ENCODE data around the gene GTF3C5.

Gene GTF3C5

GRCh38 chr9:133045132-133045531 lies 14.3 kb downstream of the GTF3C5 start:
- H3K27ac ChIP-seq, result no peak overlapping the region
- TF ChIP-seq, protein P1, sequence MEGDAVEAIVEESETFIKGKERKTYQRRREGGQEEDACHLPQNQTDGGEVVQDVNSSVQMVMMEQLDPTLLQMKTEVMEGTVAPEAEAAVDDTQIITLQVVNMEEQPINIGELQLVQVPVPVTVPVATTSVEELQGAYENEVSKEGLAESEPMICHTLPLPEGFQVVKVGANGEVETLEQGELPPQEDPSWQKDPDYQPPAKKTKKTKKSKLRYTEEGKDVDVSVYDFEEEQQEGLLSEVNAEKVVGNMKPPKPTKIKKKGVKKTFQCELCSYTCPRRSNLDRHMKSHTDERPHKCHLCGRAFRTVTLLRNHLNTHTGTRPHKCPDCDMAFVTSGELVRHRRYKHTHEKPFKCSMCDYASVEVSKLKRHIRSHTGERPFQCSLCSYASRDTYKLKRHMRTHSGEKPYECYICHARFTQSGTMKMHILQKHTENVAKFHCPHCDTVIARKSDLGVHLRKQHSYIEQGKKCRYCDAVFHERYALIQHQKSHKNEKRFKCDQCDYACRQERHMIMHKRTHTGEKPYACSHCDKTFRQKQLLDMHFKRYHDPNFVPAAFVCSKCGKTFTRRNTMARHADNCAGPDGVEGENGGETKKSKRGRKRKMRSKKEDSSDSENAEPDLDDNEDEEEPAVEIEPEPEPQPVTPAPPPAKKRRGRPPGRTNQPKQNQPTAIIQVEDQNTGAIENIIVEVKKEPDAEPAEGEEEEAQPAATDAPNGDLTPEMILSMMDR (conservative IDR thresholded peaks at IDR 0.05), result no peak

- no peak overlapping the region for H3K27ac ChIP-seq
- TF ChIP-seq, protein P1 (conservative IDR thresholded peaks at IDR 0.05), result no peak
These were observed 15.6 kb downstream of the GTF3C5 start for GRCh38 chr9:133046196-133046899.

- TF ChIP-seq, protein P1 (conservative IDR thresholded peaks at IDR 0.05), result no peak
- H3K27ac ChIP-seq, result no peak overlapping the region
These were observed 16.1 kb downstream of the GTF3C5 start for GRCh38 chr9:133046900-133047295.

DNA sequence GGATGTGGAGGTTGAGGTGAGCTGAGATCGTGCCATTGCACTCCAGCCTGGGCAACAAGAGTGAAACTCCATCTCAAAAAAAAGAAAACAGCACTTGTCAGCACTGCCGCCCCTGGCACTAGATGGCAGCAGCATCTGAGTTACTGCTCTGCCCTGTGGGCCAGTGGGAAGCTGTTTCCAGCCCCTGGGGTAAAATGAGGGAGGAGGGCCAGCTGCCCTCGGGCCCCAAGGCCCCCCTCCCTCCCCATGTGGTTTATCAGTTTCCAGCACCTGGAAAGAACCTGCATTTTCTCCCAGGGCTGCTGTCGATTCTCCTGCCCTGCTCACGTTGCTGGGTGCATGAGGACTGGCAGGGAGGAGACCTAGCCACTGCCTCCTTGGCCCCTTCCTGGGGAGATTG lies 17.8 kb downstream of the GTF3C5 start:
- TF ChIP-seq, protein P1 (conservative IDR thresholded peaks at IDR 0.05), result peak; percentile 79
- H3K27ac ChIP-seq, result no peak overlapping the region

DNA sequence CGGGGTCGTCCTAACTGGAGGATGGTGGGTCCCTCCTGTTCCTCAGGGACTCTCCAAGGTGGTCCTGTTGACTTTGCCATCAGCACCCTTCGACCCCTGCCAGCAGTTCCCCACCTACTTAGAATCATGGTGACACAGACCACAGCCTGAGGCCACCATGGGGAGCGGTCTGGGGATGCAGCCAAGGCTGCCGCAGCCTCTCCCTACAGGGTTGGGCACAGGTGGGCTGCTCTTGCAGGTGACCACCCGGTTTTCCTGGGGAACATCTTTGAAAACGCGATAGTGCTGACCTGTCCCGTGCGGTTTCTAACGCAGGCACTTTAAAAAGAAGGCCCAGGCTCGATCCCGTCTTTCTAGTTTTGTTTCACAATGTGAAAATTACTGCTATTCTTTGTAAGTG lies 18.2 kb downstream of the GTF3C5 start:
- TF ChIP-seq, protein P1 (conservative IDR thresholded peaks at IDR 0.05), result no peak

DNA sequence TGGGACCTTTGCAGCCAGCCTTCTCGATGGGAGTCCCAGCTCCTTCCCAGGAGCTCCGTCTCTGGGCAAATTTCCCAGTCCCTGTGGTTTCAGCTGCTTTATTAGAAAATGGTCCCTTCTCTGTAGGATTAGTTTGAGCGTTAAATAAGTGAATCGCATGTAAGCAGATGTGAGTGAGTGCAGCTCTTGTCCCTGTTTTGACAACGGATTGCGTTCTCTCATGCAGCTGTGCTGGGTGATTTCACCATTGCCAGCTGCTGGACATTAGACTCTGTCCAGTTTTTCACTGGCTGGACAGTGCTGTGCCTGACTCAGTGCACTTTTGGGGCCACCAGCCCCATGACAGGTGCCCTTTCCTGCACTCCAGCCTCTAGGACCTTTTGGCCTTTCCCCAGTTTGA lies 19.3 kb downstream of the GTF3C5 start:
- TF ChIP-seq, protein P1 (conservative IDR thresholded peaks at IDR 0.05), result no peak

More for the DNA sequence above, 18.2 kb downstream of the GTF3C5 start:
- H3K27ac ChIP-seq, result no peak overlapping the region

DNA sequence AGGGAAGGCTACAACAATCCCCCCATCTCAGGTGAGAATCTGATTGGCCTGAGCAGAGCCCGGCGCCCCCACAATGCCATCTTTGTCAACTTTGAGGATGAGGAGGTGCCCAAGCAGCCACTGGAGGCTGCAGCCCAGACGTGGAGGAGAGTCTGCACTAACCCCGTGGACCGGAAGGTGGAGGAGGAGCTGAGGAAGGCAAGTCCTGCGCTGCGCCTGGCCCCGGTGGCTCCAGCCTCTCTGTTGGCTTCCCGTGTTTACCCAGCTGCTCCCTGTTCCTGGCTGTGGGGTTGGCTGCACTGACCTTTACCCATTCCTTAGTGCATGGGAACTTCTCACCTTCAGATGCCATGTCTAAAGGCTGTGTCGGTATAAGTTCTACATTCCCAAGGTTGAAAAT lies 20.0 kb downstream of the GTF3C5 start:
- TF ChIP-seq, protein P1 (conservative IDR thresholded peaks at IDR 0.05), result no peak

More for the DNA sequence above, 19.3 kb downstream of the GTF3C5 start:
- no peak overlapping the region for H3K27ac ChIP-seq

More for the DNA sequence above, 20.0 kb downstream of the GTF3C5 start:
- H3K27ac ChIP-seq, result no peak overlapping the region
